HG03066 (cell line): ENCODE data around the gene MARCO.
"Not testable (repeated sequence)": the region's sequence is repeated elsewhere in the genome, so short reads cannot be mapped to it uniquely, and the experiment has no call there.

ENCODE experiments used
- ATAC-seq: cut with Tn5 transposase; IDR thresholded peaks from one replicate; pipeline ENCODE4 v1.9.1; 2021; ENCODE audit warnings: low read depth; ENCODE audit not compliant: unreplicated experiment

Gene MARCO

GRCh38 chr2:119028327-119029174, 86.6 kb downstream of the MARCO start:
- ATAC-seq = no peak

DNA sequence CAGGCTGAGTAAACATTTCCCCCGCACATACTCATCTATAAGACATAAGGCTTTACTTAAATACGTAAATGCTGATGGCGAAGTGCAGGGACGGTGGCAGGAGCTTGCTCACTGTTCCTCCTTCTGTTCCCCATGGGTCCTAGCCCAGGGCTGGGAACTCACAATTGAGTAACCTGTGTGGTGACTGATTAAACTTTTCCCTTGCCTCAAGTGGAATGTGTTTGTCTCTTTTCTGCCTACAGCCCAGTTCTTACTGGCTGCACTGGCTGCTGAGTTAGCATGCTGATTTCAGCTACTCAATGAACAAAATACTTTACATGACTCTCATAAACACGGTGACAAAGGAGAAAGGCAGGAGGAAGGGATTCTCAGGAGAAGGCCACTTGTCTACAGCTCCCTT, 87.3 kb downstream of the MARCO start:
- no peak for ATAC-seq

DNA sequence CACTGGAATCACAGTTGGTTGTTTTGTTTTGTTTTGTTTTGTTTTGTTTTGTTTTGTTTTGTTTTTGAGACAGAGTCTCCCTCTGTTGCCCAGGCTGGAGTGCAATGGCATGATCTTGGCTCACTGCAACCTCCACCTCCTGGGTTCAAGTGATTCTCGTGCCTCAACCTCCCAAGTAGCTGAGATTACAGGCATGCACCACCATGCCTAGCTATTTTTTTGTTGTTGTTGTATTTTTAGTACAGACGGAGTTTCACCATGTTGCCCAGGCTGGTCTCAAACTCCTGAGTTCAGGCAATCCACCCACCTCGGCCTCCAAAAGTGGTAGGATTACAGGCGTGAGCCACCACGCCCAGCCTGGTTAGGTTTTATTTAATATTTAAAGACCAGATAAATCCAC, 95.9 kb downstream of the MARCO start:
- ATAC-seq = not testable (repeated sequence)

DNA sequence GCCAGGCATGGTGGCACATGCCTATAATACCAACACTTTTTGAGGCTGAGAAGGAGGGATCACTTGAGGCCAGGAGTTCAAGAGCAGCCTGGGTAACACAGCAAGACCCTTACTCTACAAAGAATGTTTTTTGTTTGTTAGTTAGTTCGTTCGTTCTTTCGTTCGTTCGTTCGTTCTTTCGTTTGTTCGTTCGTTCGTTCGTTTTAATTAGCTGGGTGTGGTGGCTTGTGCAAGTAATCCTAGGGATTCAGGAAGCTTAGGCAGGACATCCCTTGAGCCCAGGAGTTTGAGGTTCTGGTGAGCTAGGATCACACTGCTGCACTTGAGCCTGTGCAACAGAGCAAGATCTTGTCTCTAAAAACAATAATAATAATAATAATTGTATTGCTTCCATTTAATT, 98.7 kb downstream of the MARCO start:
- ATAC-seq = no peak
